Stomach (tissue), 19 donors: ENCODE results near the gene OPN3. TPM values are rescaled to one million over a fixed set of nuclear protein-coding genes. Genes with fewer than 3 reads are reported as not detected.
"Not testable (repeated sequence)": the region's sequence is repeated elsewhere in the genome, so short reads cannot be mapped to it uniquely, and the experiment has no call there.

ENCODE experiments used
- DNase-seq, 2 donors: peaks; one replicate each; pipeline versions ENCODE4 v3.0.0 to v3.0.0-alpha.2; 2013 to 2019
- H3K27ac ChIP-seq, 5 donors: fragments of 200-600 bp in 4 of 5; sonication (generic) in 4 of 5; one replicate each; pipeline ENCODE4 v1.5.1; 2013 to 2019; ENCODE audit warnings: mild to moderate bottlenecking in 1 of 5, moderate library complexity in 1 of 5
- H3K27me3 ChIP-seq, 3 donors: fragments of 200-600 bp; sonication (generic); one replicate each; pipeline ENCODE4 v1.5.1; 2017 to 2019; ENCODE audit warnings: mixed run types in 1 of 3
- H3K36me3 ChIP-seq, 4 donors: fragments of 200-600 bp; sonication (generic); 1 replicate in 3 of 4; 2 replicates in 1 of 4; pipeline ENCODE4 v1.5.1; 2016 to 2019
- H3K4me1 ChIP-seq, 4 donors: fragments of 200-600 bp; sonication (generic); one replicate each; pipeline ENCODE4 v1.5.1; 2016 to 2019
- H3K4me3 ChIP-seq, 4 donors: fragments of 200-600 bp; sonication (generic) in 3 of 4; one replicate each; pipeline ENCODE4 v1.5.1; 2016 to 2019; ENCODE audit warnings: mild to moderate bottlenecking in 1 of 4
- H3K9me3 ChIP-seq, 4 donors: fragments of 200-600 bp; sonication (generic); one replicate each; pipeline ENCODE4 v1.5.1; 2016 to 2019
- EP300 ChIP-seq: sonication (generic); formaldehyde crosslinking; IDR thresholded peaks from one replicate; pipeline ENCODE4 v1.6.1; 2017; ENCODE audit warnings: antibody characterized with exemption
- POLR2A ChIP-seq, 4 donors: fragments of 450-650 bp; IDR thresholded peaks; one replicate each; pipeline ENCODE4 v1.6.1; 2016; ENCODE audit warnings: antibody characterized with exemption in 4 of 4, control low read depth in 2 of 4, mild to moderate bottlenecking in 1 of 4, moderate library complexity in 1 of 4
- POLR2AphosphoS5 ChIP-seq, 3 donors: sonication (generic); formaldehyde crosslinking; IDR thresholded peaks; one replicate each; pipeline ENCODE4 v1.6.1; 2016; ENCODE audit warnings: antibody characterized with exemption in 3 of 3
- WGBS, 5 donors: extraction: QIAGEN DNeasy Blood & Tissue Kit in 3 of 5; methylation state at CpG; one replicate each; pipeline versions ENCODE4 v1.1.5 to v1.1.7; 2013 to 2018; 5-methylcytosine and 5-hydroxymethylcytosine counted together
- intact Hi-C: fragments of 100-400 bp; cut with DNase I; formaldehyde crosslinking; loops from one replicate; pipeline ENCODE4 v1.15.1; 2023; ENCODE audit warnings: low total_unique reads
- long read RNA-seq, 10 donors: transcript quantifications; one replicate each; lab custom pipeline, GENCODE V29; 2026
- polyA plus RNA-seq, 3 donors: library from polyadenylated mRNA; stranded (reverse); fragments of 200-250 nt; gene quantifications; one replicate each; pipeline ENCODE4 v1.2.3, GENCODE V29; 2013
- total RNA-seq, 5 donors: library from RNA; depleted of rRNA; stranded (reverse); fragments of >200 nt; gene quantifications; one replicate each; pipeline versions ENCODE4 v1.1.0 to v1.2.3, GENCODE V29; 2014 to 2016
- TF ChIP-seq, protein P1 (sequence below), 7 experiments: fragments of 450-650 bp in 4 of 7; fragments of 200-600 bp in 3 of 7; sonication (generic) in 3 of 7; IDR thresholded peaks; one replicate each; pipeline ENCODE4 v1.5.1; 2016 to 2019; ENCODE audit warnings: antibody characterized with exemption in 7 of 7, control low read depth in 2 of 7, mild to moderate bottlenecking in 1 of 7
- donor health status: healthy with polysubstance abuse.
- donor health status: Bipolar disorder and iron deficiency.
- donor health status: healthy.

The OPN3 gene, protein sequence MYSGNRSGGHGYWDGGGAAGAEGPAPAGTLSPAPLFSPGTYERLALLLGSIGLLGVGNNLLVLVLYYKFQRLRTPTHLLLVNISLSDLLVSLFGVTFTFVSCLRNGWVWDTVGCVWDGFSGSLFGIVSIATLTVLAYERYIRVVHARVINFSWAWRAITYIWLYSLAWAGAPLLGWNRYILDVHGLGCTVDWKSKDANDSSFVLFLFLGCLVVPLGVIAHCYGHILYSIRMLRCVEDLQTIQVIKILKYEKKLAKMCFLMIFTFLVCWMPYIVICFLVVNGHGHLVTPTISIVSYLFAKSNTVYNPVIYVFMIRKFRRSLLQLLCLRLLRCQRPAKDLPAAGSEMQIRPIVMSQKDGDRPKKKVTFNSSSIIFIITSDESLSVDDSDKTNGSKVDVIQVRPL
- total RNA-seq = 10 to 100 TPM in 1 of 5 donors, 1 to 10 TPM in 3, not detected in 1; 1.8 to 11.7 (median 7.6) TPM
- 10 to 100 TPM in 1 of 3 donors, 1 to 10 TPM in 2; 5.8 to 15.1 (median 8.1) TPM for polyA plus RNA-seq
- long read RNA-seq, donor 1, partial matches to known transcripts = 0 of 3 reads
- long read RNA-seq, donor 1, other reads (novel, unspliced or antisense) = 0 of 3 reads
- long read RNA-seq, donor 2, partial matches to known transcripts = 0 of 3 reads
- long read RNA-seq, donor 2, other reads (novel, unspliced or antisense) = 0 of 3 reads
- long read RNA-seq, donor 3, partial matches to known transcripts = 0 of 4 reads
- long read RNA-seq, donor 3, other reads (novel, unspliced or antisense) = 0 of 4 reads
- long read RNA-seq, donor 4 = 0 reads
- long read RNA-seq, donor 5, transcript OPN3-206 (3 exons, 1,816 nt) = major isoform, 5 of 9 reads
- long read RNA-seq, donor 5, partial matches to known transcripts = 0 of 9 reads
- long read RNA-seq, donor 5, other reads (novel, unspliced or antisense) = 0 of 9 reads
- long read RNA-seq, donor 6 = 0 reads
- long read RNA-seq, donor 7, transcript OPN3-206 (3 exons, 1,816 nt) = major isoform, 5 of 10 reads
- long read RNA-seq, donor 7, transcript OPN3-201 (4 exons, 2,620 nt) = major isoform, 5 of 10 reads
- long read RNA-seq, donor 7, partial matches to known transcripts = 0 of 10 reads
- long read RNA-seq, donor 7, other reads (novel, unspliced or antisense) = 0 of 10 reads
- long read RNA-seq, donor 8, transcript OPN3-201 (4 exons, 2,620 nt) = major isoform, 5 of 9 reads
- long read RNA-seq, donor 8, partial matches to known transcripts = 0 of 9 reads
- long read RNA-seq, donor 8, other reads (novel, unspliced or antisense) = 0 of 9 reads
- long read RNA-seq, donor 9, partial matches to known transcripts = 0 of 2 reads
- long read RNA-seq, donor 9, other reads (novel, unspliced or antisense) = 0 of 2 reads
- long read RNA-seq, donor 10, partial matches to known transcripts = 0 of 2 reads
- long read RNA-seq, donor 10, other reads (novel, unspliced or antisense) = 0 of 2 reads

- TF ChIP-seq POLR2AphosphoS5 (IDR thresholded peaks at IDR 0.05) = peak in 2 of 3 donors; percentile 56 to 90
- TF ChIP-seq, protein P1, sequence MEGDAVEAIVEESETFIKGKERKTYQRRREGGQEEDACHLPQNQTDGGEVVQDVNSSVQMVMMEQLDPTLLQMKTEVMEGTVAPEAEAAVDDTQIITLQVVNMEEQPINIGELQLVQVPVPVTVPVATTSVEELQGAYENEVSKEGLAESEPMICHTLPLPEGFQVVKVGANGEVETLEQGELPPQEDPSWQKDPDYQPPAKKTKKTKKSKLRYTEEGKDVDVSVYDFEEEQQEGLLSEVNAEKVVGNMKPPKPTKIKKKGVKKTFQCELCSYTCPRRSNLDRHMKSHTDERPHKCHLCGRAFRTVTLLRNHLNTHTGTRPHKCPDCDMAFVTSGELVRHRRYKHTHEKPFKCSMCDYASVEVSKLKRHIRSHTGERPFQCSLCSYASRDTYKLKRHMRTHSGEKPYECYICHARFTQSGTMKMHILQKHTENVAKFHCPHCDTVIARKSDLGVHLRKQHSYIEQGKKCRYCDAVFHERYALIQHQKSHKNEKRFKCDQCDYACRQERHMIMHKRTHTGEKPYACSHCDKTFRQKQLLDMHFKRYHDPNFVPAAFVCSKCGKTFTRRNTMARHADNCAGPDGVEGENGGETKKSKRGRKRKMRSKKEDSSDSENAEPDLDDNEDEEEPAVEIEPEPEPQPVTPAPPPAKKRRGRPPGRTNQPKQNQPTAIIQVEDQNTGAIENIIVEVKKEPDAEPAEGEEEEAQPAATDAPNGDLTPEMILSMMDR (IDR thresholded peaks at IDR 0.05) = no peak
- 4 to 49% (median 6%) methylated on average over 7 to 81 of the region's 81 CpGs for WGBS, 5 donors
- H3K27me3 ChIP-seq = no peaks in the 10 kb centered on the region
- peak within 1 kb of the TSS; percentile 83 to 89 (median 84) for H3K27ac ChIP-seq
- peaks cover 0 to 6% (median 5%) of the 10 kb centered on the region in 4 donors for H3K36me3 ChIP-seq
- no peaks in the 10 kb centered on the region for H3K9me3 ChIP-seq
- peak; percentile 96 to 98 for DNase-seq
- H3K4me3 ChIP-seq = peak within 1 kb of the TSS; percentile 63 to 84 (median 76)
- H3K4me1 ChIP-seq = peaks cover 4 to 46% (median 29%) of the 10 kb centered on the region in 4 donors
- intact Hi-C loops = no loop called here
These were observed at the start of gene OPN3, which contains the start of gene CHML for GRCh38 chr1:241640149-241640866. Gene OPN3 (minus strand): TSS chr1:241640369. CDS start chr1:241640254, 115 bp downstream. Gene CHML (minus strand): TSS chr1:241640369. CDS start chr1:241635766, 4,603 bp downstream.

DNA sequence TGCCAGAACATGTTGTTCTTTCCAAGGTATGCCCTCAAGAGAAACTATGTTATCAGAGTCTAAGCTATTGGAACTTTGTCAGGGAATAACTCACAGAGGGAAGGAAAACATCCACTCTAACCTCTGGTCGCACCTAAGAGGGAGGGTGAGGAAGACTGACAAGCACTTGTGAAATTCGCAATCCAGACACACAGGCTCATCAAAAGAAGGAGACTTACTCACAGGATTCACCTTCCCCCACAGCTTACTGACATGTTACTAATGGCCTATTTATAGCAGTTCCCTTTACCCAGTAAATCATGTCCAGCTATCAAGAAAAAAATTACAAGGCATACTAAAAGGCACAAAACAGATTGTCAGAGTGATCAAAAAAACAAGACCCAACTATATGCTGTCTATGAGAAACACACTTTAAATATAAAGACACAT, 48.8 kb upstream of the OPN3 start:
- Histone ChIP-seq H3K27ac (peak overlapping the region; percentile 27 to 68 (median 60)), H3K9me3 (no peaks in the 10 kb centered on the region), H3K4me3 (no peak overlapping the region), H3K36me3 (no peaks in the 10 kb centered on the region), H3K4me1 (peaks cover 0 to 8% (median 0%) of the 10 kb centered on the region in 4 donors), H3K27me3 (no peaks in the 10 kb centered on the region)
- intact Hi-C loops = no loop called here
- no peak for DNase-seq
- TF ChIP-seq EP300 (no peak), POLR2AphosphoS5 (IDR thresholded peaks at IDR 0.05) (peak in 2 of 3 donors; percentile 31 to 61), POLR2A (IDR thresholded peaks at IDR 0.05) (no peak)
- 20 to 30% (median 22%) methylated on average over 2 of the region's 2 CpGs for WGBS, 5 donors

- Histone ChIP-seq H3K36me3 (no peaks in the 10 kb centered on the region), H3K9me3 (no peaks in the 10 kb centered on the region), H3K4me3 (no peak overlapping the region), H3K27me3 (no peaks in the 10 kb centered on the region), H3K4me1 (peaks cover 0 to 2% (median 0%) of the 10 kb centered on the region in 4 donors), H3K27ac (no peak overlapping the region)
- WGBS, 5 donors = 86 to 100% (median 96%) methylated on average over 1 of the region's 1 CpG
- DNase-seq = no peak
- intact Hi-C loops = no loop called here
- TF ChIP-seq POLR2A (IDR thresholded peaks at IDR 0.05) = no peak
- no peak for TF ChIP-seq POLR2AphosphoS5 (IDR thresholded peaks at IDR 0.05)
- TF ChIP-seq, protein P1 (IDR thresholded peaks at IDR 0.05) = no peak
- TF ChIP-seq EP300 = no peak
These were observed 43.9 kb upstream of the OPN3 start for GRCh38 chr1:241684108-241684507.

DNA sequence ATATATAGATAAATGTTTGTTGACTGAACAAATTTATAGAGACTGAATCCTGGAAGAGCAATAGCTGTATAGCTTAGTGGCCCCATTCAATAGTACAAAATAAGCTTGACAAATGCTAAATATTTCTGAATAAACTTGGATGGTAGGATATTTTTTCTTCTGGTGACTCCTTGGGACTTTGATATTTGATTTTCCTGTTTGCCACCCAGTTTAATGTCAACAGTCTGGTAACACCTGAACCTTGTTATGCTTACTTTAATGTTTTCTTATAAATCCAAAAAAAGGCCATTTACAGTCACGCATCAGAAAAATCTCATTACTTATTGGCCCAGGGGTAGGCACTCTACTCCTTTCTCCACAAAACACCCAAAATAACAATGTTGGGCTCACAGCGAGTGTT, 42.8 kb upstream of the OPN3 start:
- WGBS, 5 donors = 67 to 92% (median 83%) methylated on average over 2 of the region's 2 CpGs
- Histone ChIP-seq H3K9me3 (no peaks in the 10 kb centered on the region), H3K36me3 (no peaks in the 10 kb centered on the region), H3K4me1 (no peaks in the 10 kb centered on the region), H3K4me3 (no peak overlapping the region), H3K27me3 (no peaks in the 10 kb centered on the region), H3K27ac (no peak overlapping the region)
- no peak for TF ChIP-seq EP300
- no peak for TF ChIP-seq POLR2AphosphoS5 (IDR thresholded peaks at IDR 0.05)
- TF ChIP-seq POLR2A (IDR thresholded peaks at IDR 0.05) = no peak
- intact Hi-C loops = no loop called here
- no peak for DNase-seq

GRCh38 chr1:241681861-241682448, 41.8 kb upstream of the OPN3 start:
- 55 to 76% (median 62%) methylated on average over 4 of the region's 4 CpGs for WGBS, 5 donors
- H3K4me3 ChIP-seq, DNase-seq, H3K27me3 ChIP-seq, intact Hi-C loops, H3K27ac ChIP-seq, H3K36me3 ChIP-seq, H3K9me3 ChIP-seq, H3K4me1 ChIP-seq: not testable (repeated sequence)
